Eye (tissue), 1 donor: ENCODE measurements around the gene RREB1.

Experiments used
- DNase-seq: peaks from one replicate; pipeline ENCODE4 v3.0.0-alpha.2; 2015

The RREB1 gene

GRCh38 chr6:7107578-7108195 lies at the start of gene RREB1:
Gene RREB1, plus strand, starts transcription at chr6:7107961. Its CDS starts 73,951 bp downstream, at chr6:7181912.
- DNase-seq = peak; percentile 84

GRCh38 chr6:7058250-7058923 lies 49.4 kb upstream of the RREB1 start:
- DNase-seq = no peak

GRCh38 chr6:7060769-7061516 lies 46.8 kb upstream of the RREB1 start:
- no peak for DNase-seq

- DNase-seq = no peak
Measured at GRCh38 chr6:7062451-7063162, 45.2 kb upstream of the RREB1 start.

GRCh38 chr6:7067305-7067704 lies 40.5 kb upstream of the RREB1 start:
- no peak for DNase-seq

- no peak for DNase-seq
Measured at GRCh38 chr6:7071405-7071804, 36.4 kb upstream of the RREB1 start.

- no peak for DNase-seq
Measured at GRCh38 chr6:7073082-7073820, 34.5 kb upstream of the RREB1 start.

GRCh38 chr6:7073821-7074525 lies 33.8 kb upstream of the RREB1 start:
- DNase-seq = no peak

GRCh38 chr6:7074870-7075269 lies 32.9 kb upstream of the RREB1 start:
- no peak for DNase-seq

- no peak for DNase-seq
Measured at GRCh38 chr6:7075341-7076000, 32.3 kb upstream of the RREB1 start.

GRCh38 chr6:7077856-7078255 lies 29.9 kb upstream of the RREB1 start:
- DNase-seq = no peak

- no peak for DNase-seq
Measured at GRCh38 chr6:7078856-7079255, 28.9 kb upstream of the RREB1 start.

GRCh38 chr6:7080311-7080710 lies 27.4 kb upstream of the RREB1 start:
- DNase-seq = no peak

- DNase-seq = peak; percentile 42
Measured at GRCh38 chr6:7085911-7086310, 21.9 kb upstream of the RREB1 start.

GRCh38 chr6:7086488-7086887 lies 21.3 kb upstream of the RREB1 start:
- no peak for DNase-seq

- peak; percentile 27 for DNase-seq
Measured at GRCh38 chr6:7087066-7087465, 20.7 kb upstream of the RREB1 start.

GRCh38 chr6:7087491-7087979 lies 20.2 kb upstream of the RREB1 start:
- DNase-seq = no peak

GRCh38 chr6:7088076-7088742 lies 19.6 kb upstream of the RREB1 start:
- no peak for DNase-seq

- no peak for DNase-seq
Measured at GRCh38 chr6:7098993-7099392, 8.8 kb upstream of the RREB1 start.

GRCh38 chr6:7100072-7100752 lies 7.5 kb upstream of the RREB1 start:
- no peak for DNase-seq
